NCI-H1048 (cell line): ENCODE measurements around the gene OR4F6.
"Not testable (repeated sequence)": the region's sequence is repeated elsewhere in the genome, so short reads cannot be mapped to it uniquely, and the experiment has no call there.

Experiments
- DNase-seq: peaks from one replicate; lab custom pipeline; 2025; lab: John Stamatoyannopoulos, UW

Gene OR4F6

GRCh38 chr15:101803209-101803608 lies at the start of gene OR4F6:
Gene OR4F6 (plus strand): TSS chr15:101803509. CDS start chr15:101805720, 2,211 bp downstream.
- DNase-seq, result no peak

- DNase-seq, result not testable (repeated sequence)
Observed at GRCh38 chr15:101764669-101765339, 38.5 kb upstream of the OR4F6 start.

- DNase-seq, result not testable (repeated sequence)
Observed at GRCh38 chr15:101765340-101765671, 38.0 kb upstream of the OR4F6 start.

- DNase-seq, result no peak
Observed at GRCh38 chr15:101765772-101766456, 37.4 kb upstream of the OR4F6 start.

- DNase-seq, result not testable (repeated sequence)
Observed at GRCh38 chr15:101767083-101767640, 36.1 kb upstream of the OR4F6 start.

- no peak for DNase-seq
Observed at GRCh38 chr15:101772921-101773320, 30.4 kb upstream of the OR4F6 start.

GRCh38 chr15:101773496-101774100 lies 29.7 kb upstream of the OR4F6 start:
- DNase-seq, result no peak

- no peak for DNase-seq
Observed at GRCh38 chr15:101775136-101775535, 28.2 kb upstream of the OR4F6 start.

- not testable (repeated sequence) for DNase-seq
Observed at GRCh38 chr15:101778576-101778975, 24.7 kb upstream of the OR4F6 start.

GRCh38 chr15:101780225-101780624 lies 23.1 kb upstream of the OR4F6 start:
- DNase-seq, result not testable (repeated sequence)

GRCh38 chr15:101781928-101782327 lies 21.4 kb upstream of the OR4F6 start:
- DNase-seq, result no peak

GRCh38 chr15:101784644-101785043 lies 18.7 kb upstream of the OR4F6 start:
- no peak for DNase-seq

GRCh38 chr15:101786422-101786821 lies 16.9 kb upstream of the OR4F6 start:
- not testable (repeated sequence) for DNase-seq

- not testable (repeated sequence) for DNase-seq
Observed at GRCh38 chr15:101788001-101788400, 15.3 kb upstream of the OR4F6 start.

GRCh38 chr15:101788503-101789269 lies 14.6 kb upstream of the OR4F6 start:
- DNase-seq, result not testable (repeated sequence)

- not testable (repeated sequence) for DNase-seq
Observed at GRCh38 chr15:101790748-101791147, 12.6 kb upstream of the OR4F6 start.

- DNase-seq, result not testable (repeated sequence)
Observed at GRCh38 chr15:101793981-101794380, 9.3 kb upstream of the OR4F6 start.

GRCh38 chr15:101795455-101795854 lies 7.9 kb upstream of the OR4F6 start:
- DNase-seq, result no peak

- DNase-seq, result no peak
Observed at GRCh38 chr15:101799665-101800064, 3.6 kb upstream of the OR4F6 start.

- no peak for DNase-seq
Observed at GRCh38 chr15:101801048-101801447, 2.3 kb upstream of the OR4F6 start.

- DNase-seq, result no peak
Observed at GRCh38 chr15:101803676-101804075, 367 bp downstream of the OR4F6 start.

GRCh38 chr15:101804375-101804774 lies 1.1 kb downstream of the OR4F6 start:
- no peak for DNase-seq
